Natural killer cell (primary cell): ENCODE data around the gene ASAP3. TPM values are rescaled to one million over a fixed set of nuclear protein-coding genes. Genes with fewer than 3 reads are reported as not detected.
A peak's percentile ranks its signal among the peaks of the same experiment; 100 is the strongest.

ENCODE experiments used
- ATAC-seq, 3 donors: fragments of 150-1000 bp in 2 of 3; fragments of 200-7000 bp in 1 of 3; cut with Tn5 transposase; 1 replicate in 1 of 3; 2 replicates in 2 of 3; pipeline ENCODE4 v1.10.0; 2021; ENCODE audit warnings: mild to moderate bottlenecking in 2 of 3, moderate library complexity in 2 of 3
- DNase-seq, 2 donors: peaks; one replicate each; pipeline versions ENCODE4 v3.0.0 to v3.0.0-alpha.2; 2013 to 2021; ENCODE audit warnings: mixed read lengths in 1 of 2
- H3K27ac ChIP-seq: one replicate; pipeline ENCODE4 v1.5.1; 2013; ENCODE audit warnings: mild to moderate bottlenecking, low read length
- H3K27me3 ChIP-seq: one replicate; pipeline ENCODE4 v1.6.1; 2013; ENCODE audit warnings: low read length; ENCODE audit not compliant: control insufficient read depth, insufficient read depth
- H3K36me3 ChIP-seq: one replicate; pipeline ENCODE4 v1.6.1; 2013; ENCODE audit warnings: low read length; ENCODE audit not compliant: control insufficient read depth, insufficient read depth
- H3K4me1 ChIP-seq: one replicate; pipeline ENCODE4 v1.6.1; 2013; ENCODE audit warnings: low read length; ENCODE audit not compliant: control insufficient read depth, insufficient read depth
- H3K4me3 ChIP-seq: one replicate; pipeline ENCODE4 v1.5.1; 2013; ENCODE audit warnings: low read length
- H3K9me3 ChIP-seq: one replicate; pipeline ENCODE4 v1.6.1; 2013; ENCODE audit warnings: low read length; ENCODE audit not compliant: control insufficient read depth, insufficient read depth
- H3K27ac Mint-ChIP-seq, 2 donors: one replicate each; pipeline ENCODE4 v1.8.0; 2022; ENCODE audit warnings: mild to moderate bottlenecking in 2 of 2, mixed read lengths in 2 of 2, moderate library complexity in 1 of 2
- H3K27me3 Mint-ChIP-seq, 2 donors: one replicate each; pipeline ENCODE4 v1.8.0; 2022; ENCODE audit warnings: low read depth in 2 of 2, mixed read lengths in 2 of 2
- H3K36me3 Mint-ChIP-seq: one replicate; pipeline ENCODE4 v1.8.0; 2022; ENCODE audit warnings: mixed read lengths
- H3K4me1 Mint-ChIP-seq, 2 donors: one replicate each; pipeline ENCODE4 v1.8.0; 2022; ENCODE audit warnings: mixed read lengths in 2 of 2
- H3K4me3 Mint-ChIP-seq: one replicate; pipeline ENCODE4 v1.8.0; 2022; ENCODE audit warnings: mild to moderate bottlenecking, moderate library complexity, mixed read lengths
- H3K9me3 Mint-ChIP-seq, 2 donors: one replicate each; pipeline ENCODE4 v1.8.0; 2022; ENCODE audit warnings: mixed read lengths in 2 of 2
- WGBS: methylation state at CpG from one replicate; pipeline ENCODE4 v1.1.7; 2013; ENCODE audit warnings: missing lambda C conversion rate; ENCODE audit not compliant: insufficient coverage; 5-methylcytosine and 5-hydroxymethylcytosine counted together
- intact Hi-C: fragments of 100-400 bp; cut with micrococcal nuclease; formaldehyde crosslinking; loops from one replicate; pipeline ENCODE4 v1.14.2; 2022
- total RNA-seq, 4 donors: library from RNA; stranded (reverse); fragments of 120-200 nt in 1 of 4; gene quantifications; one replicate each; pipeline versions ENCODE4 v1.2.3 to v1.2.4, GENCODE V29; 2013 to 2022
- TF ChIP-seq, protein P1 (sequence below): fragments of 200-600 bp; IDR thresholded peaks from one replicate; pipeline ENCODE4 v1.8.0; 2022; ENCODE audit warnings: antibody characterized with exemption

Gene ASAP3
- total RNA-seq, 3 donors from 2014 or later (not counting 1 experiment from before 2014, with no cell fraction given): 0.25 to 0.70 (median 0.59) TPM

DNA sequence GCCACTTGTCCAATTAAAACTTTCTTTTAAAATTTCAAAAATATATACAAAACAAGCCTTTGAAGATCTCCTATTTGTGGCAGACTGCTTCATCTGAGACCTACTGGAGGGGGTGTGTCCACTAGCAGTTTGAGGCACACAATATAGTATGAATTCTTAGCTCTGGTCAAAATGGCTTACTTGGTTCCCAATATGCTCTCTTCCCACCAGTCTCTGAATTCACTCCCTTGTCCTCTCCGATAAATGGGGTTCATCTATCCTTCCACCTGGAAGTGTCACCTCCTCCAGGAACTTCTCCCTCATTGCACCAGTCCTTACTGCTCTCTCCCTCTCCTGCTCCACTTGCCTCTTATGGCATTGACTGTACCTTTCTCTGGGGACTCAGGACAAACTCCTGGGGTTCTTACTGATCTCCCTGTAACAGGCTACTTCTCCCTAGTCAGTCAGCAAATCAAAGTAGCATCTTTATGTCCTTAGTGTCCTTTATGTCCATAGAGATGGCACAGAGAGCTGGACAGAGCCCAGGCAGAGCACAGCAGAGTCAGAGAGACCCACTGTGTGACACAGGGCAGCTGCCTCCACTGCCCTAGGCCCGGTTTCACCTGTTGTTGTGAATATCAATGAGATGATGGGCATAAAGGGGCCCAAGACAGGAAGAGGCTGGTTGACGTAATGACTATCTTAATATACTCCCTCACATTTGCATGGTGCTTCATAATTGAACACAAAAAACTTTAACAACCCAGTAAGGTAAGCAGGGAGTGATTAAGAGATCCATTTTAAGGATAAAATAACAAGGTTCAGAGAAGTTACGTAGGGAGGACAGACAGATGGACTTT, 3.6 kb downstream of the ASAP3 start:
- Histone ChIP-seq H3K9me3 (no peaks in the 10 kb centered on the region), H3K27me3 (peaks cover 16% of the 10 kb centered on the region), H3K4me3 (no peak overlapping the region), H3K36me3 (no peaks in the 10 kb centered on the region), H3K27ac (no peak overlapping the region), H3K4me1 (peaks cover 16% of the 10 kb centered on the region)
- H3K4me3 Mint-ChIP-seq: peak overlapping the region; percentile 49
- H3K9me3 Mint-ChIP-seq: no peaks in the 10 kb centered on the region
- DNase-seq: no peak
- TF ChIP-seq, protein P1, sequence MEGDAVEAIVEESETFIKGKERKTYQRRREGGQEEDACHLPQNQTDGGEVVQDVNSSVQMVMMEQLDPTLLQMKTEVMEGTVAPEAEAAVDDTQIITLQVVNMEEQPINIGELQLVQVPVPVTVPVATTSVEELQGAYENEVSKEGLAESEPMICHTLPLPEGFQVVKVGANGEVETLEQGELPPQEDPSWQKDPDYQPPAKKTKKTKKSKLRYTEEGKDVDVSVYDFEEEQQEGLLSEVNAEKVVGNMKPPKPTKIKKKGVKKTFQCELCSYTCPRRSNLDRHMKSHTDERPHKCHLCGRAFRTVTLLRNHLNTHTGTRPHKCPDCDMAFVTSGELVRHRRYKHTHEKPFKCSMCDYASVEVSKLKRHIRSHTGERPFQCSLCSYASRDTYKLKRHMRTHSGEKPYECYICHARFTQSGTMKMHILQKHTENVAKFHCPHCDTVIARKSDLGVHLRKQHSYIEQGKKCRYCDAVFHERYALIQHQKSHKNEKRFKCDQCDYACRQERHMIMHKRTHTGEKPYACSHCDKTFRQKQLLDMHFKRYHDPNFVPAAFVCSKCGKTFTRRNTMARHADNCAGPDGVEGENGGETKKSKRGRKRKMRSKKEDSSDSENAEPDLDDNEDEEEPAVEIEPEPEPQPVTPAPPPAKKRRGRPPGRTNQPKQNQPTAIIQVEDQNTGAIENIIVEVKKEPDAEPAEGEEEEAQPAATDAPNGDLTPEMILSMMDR: no peak
- 74% methylated on average over 3 of the region's 4 CpGs for WGBS
- peaks cover 17 to 35% of the 10 kb centered on the region in 2 donors for H3K27me3 Mint-ChIP-seq
- ATAC-seq: no peak
- no peak overlapping the region for H3K27ac Mint-ChIP-seq
- no peaks in the 10 kb centered on the region for H3K36me3 Mint-ChIP-seq
- intact Hi-C loops: no loop called here
- H3K4me1 Mint-ChIP-seq: peaks cover 13 to 18% of the 10 kb centered on the region in 2 donors

DNA sequence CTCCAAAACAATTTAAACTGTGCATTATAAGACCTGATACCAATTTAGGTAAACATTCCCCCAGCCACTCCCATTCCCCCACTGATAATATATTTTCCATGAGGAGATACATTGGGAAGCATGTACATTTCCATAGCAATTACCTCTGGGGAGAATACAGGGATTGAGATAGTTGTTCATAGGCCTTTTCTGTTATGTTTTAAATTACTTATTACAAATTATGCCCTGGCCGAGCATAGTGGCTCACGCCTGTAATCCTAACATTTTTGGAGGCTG, 4.4 kb downstream of the ASAP3 start:
- 100% methylated on average over 1 of the region's 2 CpGs for WGBS
- peaks cover 14% of the 10 kb centered on the region for H3K27me3 ChIP-seq
- H3K36me3 ChIP-seq: no peaks in the 10 kb centered on the region
- H3K9me3 ChIP-seq: no peaks in the 10 kb centered on the region
- Mint-ChIP-seq H3K36me3 (no peaks in the 10 kb centered on the region), H3K9me3 (no peaks in the 10 kb centered on the region), H3K27me3 (peaks cover 17 to 35% of the 10 kb centered on the region in 2 donors), H3K27ac (no peak overlapping the region), H3K4me3 (no peak overlapping the region), H3K4me1 (peaks cover 7 to 13% of the 10 kb centered on the region in 2 donors)
- TF ChIP-seq, protein P1: no peak
- ATAC-seq (no peak), DNase-seq (no peak)
- intact Hi-C loops: no loop called here
- no peak overlapping the region for H3K27ac ChIP-seq
- peaks cover 11% of the 10 kb centered on the region for H3K4me1 ChIP-seq
- no peak overlapping the region for H3K4me3 ChIP-seq

DNA sequence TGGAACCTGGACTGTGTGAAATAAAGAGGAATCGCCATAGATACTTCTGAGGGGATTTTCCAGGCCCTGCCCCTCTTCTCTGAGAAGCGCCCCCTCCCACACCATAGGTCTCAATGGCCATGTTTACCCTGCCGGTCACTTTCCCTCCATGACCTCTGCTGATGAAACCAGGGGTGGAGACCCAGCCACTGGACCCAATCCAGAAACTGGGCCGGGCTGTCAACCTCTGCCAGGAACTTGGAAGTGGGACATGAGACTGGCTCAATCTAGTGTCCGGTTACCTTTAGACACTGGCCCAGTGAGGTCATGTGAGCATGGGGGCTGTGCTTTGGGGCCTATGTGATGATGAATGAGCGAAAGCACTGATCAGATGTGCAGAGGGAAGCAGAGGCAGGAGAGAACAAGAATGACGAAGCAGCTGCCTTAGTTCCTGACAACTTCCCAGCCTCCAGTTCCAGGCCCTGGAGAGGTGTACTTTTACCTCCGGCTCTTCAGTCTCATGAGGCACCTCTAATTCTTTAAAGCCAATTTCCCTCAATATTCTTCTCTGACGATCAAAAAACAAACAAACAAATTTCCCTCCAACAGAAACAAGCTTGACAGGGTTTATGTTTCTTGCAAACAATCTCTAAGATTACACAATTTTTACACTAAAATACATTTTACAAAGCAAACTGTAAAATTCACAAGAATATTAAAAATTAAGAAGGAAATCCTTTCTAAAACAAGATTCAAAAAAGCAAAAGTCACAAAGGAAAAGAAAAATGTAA, 4.9 kb downstream of the ASAP3 start:
- Histone ChIP-seq H3K4me3 (no peak overlapping the region), H3K27ac (no peak overlapping the region), H3K9me3 (no peaks in the 10 kb centered on the region), H3K27me3 (peaks cover 14% of the 10 kb centered on the region), H3K4me1 (peaks cover 8% of the 10 kb centered on the region), H3K36me3 (no peaks in the 10 kb centered on the region)
- no peak overlapping the region for H3K27ac Mint-ChIP-seq
- intact Hi-C loops: no loop called here
- 85% methylated on average over 9 of the region's 9 CpGs for WGBS
- peaks cover 6 to 8% of the 10 kb centered on the region in 2 donors for H3K4me1 Mint-ChIP-seq
- H3K27me3 Mint-ChIP-seq: peaks cover 15 to 35% of the 10 kb centered on the region in 2 donors
- no peaks in the 10 kb centered on the region for H3K9me3 Mint-ChIP-seq
- no peak overlapping the region for H3K4me3 Mint-ChIP-seq
- TF ChIP-seq, protein P1: no peak
- DNase-seq: no peak
- ATAC-seq: no peak
- no peaks in the 10 kb centered on the region for H3K36me3 Mint-ChIP-seq
